IPS-NIHi11 (cell line): ENCODE results near the gene RAP1GAP2.
"Not testable (repeated sequence)": the region's sequence is repeated elsewhere in the genome, so short reads cannot be mapped to it uniquely, and the experiment has no call there.

ENCODE experiments used
- DNase-seq: peaks from one replicate; pipeline ENCODE4 v3.0.0; 2012; ENCODE audit warnings: mixed read lengths, low spot score

RAP1GAP2 gene

GRCh38 chr17:2967515-2967914 is 171.3 kb downstream of the RAP1GAP2 start:
- DNase-seq: no peak

- DNase-seq: no peak
Measured at GRCh38 chr17:2971851-2972250, 175.6 kb downstream of the RAP1GAP2 start.

GRCh38 chr17:2972749-2973148 is 176.5 kb downstream of the RAP1GAP2 start:
- no peak for DNase-seq

GRCh38 chr17:2974347-2974746 is 178.1 kb downstream of the RAP1GAP2 start:
- no peak for DNase-seq

GRCh38 chr17:2975469-2975958 is 179.3 kb downstream of the RAP1GAP2 start:
- no peak for DNase-seq

- DNase-seq: no peak
Measured at GRCh38 chr17:2977157-2977556, 180.9 kb downstream of the RAP1GAP2 start.

- DNase-seq: no peak
Measured at GRCh38 chr17:2978116-2978515, 181.9 kb downstream of the RAP1GAP2 start.

GRCh38 chr17:2978991-2979390 is 182.8 kb downstream of the RAP1GAP2 start:
- DNase-seq: no peak

- no peak for DNase-seq
Measured at GRCh38 chr17:2980211-2980903, 184.1 kb downstream of the RAP1GAP2 start.

GRCh38 chr17:2980904-2981246 is 184.6 kb downstream of the RAP1GAP2 start:
- no peak for DNase-seq

- DNase-seq: no peak
Measured at GRCh38 chr17:2981325-2981724, 185.1 kb downstream of the RAP1GAP2 start.

GRCh38 chr17:2982854-2983253 is 186.6 kb downstream of the RAP1GAP2 start:
- DNase-seq: no peak

- DNase-seq: no peak
Measured at GRCh38 chr17:2983255-2983654, 187.0 kb downstream of the RAP1GAP2 start.

- DNase-seq: no peak
Measured at GRCh38 chr17:2985318-2985717, 189.1 kb downstream of the RAP1GAP2 start.

GRCh38 chr17:2986925-2987324 is 190.7 kb downstream of the RAP1GAP2 start:
- no peak for DNase-seq

GRCh38 chr17:2989396-2989795 is 193.2 kb downstream of the RAP1GAP2 start:
- not testable (repeated sequence) for DNase-seq

- no peak for DNase-seq
Measured at GRCh38 chr17:2989855-2990254, 193.6 kb downstream of the RAP1GAP2 start.

GRCh38 chr17:2990396-2990795 is 194.2 kb downstream of the RAP1GAP2 start:
- DNase-seq: no peak

GRCh38 chr17:2991396-2992180 is 195.3 kb downstream of the RAP1GAP2 start:
- not testable (repeated sequence) for DNase-seq

GRCh38 chr17:2994441-2994840 is 198.2 kb downstream of the RAP1GAP2 start:
- DNase-seq: no peak

- no peak for DNase-seq
Measured at GRCh38 chr17:2995377-2995776, 199.1 kb downstream of the RAP1GAP2 start.

- DNase-seq: no peak
Measured at GRCh38 chr17:2995886-2996809, 199.9 kb downstream of the RAP1GAP2 start.
